H9 (cell line): Measurements from ENCODE around the gene JAG1. TPM values are rescaled to one million over a fixed set of nuclear protein-coding genes. Genes with fewer than 3 reads are reported as not detected.

ENCODE experiments used
- DNase-seq: peaks from one replicate; pipeline ENCODE4 v3.0.0-alpha.2; 2017
- H2AFZ ChIP-seq: one replicate; pipeline ENCODE4 v1.6.1; 2013; ENCODE audit warnings: mild to moderate bottlenecking, low read length, control low read depth, moderate library complexity
- H2AK5ac ChIP-seq: 2 replicates; pipeline ENCODE4 v1.6.1; 2013; ENCODE audit warnings: low read length, control low read depth, mixed read lengths; ENCODE audit not compliant: insufficient read length
- H2BK120ac ChIP-seq: one replicate; pipeline ENCODE4 v1.6.1; 2013; ENCODE audit warnings: low read depth, mild to moderate bottlenecking, low read length, control low read depth, inconsistent platforms; ENCODE audit not compliant: poor library complexity, severe bottlenecking
- H2BK12ac ChIP-seq: 2 replicates; pipeline ENCODE4 v1.6.1; 2013; ENCODE audit warnings: low read length, control low read depth, mixed read lengths, low read depth; ENCODE audit not compliant: insufficient read length
- H2BK15ac ChIP-seq: 2 replicates; pipeline ENCODE4 v1.6.1; 2013; ENCODE audit warnings: low read depth, low read length, control low read depth
- H2BK20ac ChIP-seq: one replicate; pipeline ENCODE4 v1.6.1; 2013; ENCODE audit warnings: low read depth, mild to moderate bottlenecking, low read length, control low read depth, inconsistent platforms; ENCODE audit not compliant: poor library complexity, severe bottlenecking
- H2BK5ac ChIP-seq: 2 replicates; pipeline ENCODE4 v1.6.1; 2013; ENCODE audit warnings: low read length, control low read depth, mixed read lengths; ENCODE audit not compliant: insufficient read length
- H3K14ac ChIP-seq: 2 replicates; pipeline ENCODE4 v1.6.1; 2013; ENCODE audit warnings: low read length, control low read depth; ENCODE audit not compliant: insufficient read depth
- H3K18ac ChIP-seq: 2 replicates; pipeline ENCODE4 v1.6.1; 2013; ENCODE audit warnings: low read depth, mild to moderate bottlenecking, mixed read lengths, low read length, control low read depth; ENCODE audit not compliant: insufficient read length
- H3K23ac ChIP-seq: 2 replicates; pipeline ENCODE4 v1.6.1; 2013; ENCODE audit warnings: low read length, control low read depth, mixed read lengths, low read depth; ENCODE audit not compliant: insufficient read length
- H3K23me2 ChIP-seq: 2 replicates; pipeline ENCODE4 v1.6.1; 2013; ENCODE audit warnings: low read depth, mild to moderate bottlenecking, mixed read lengths, low read length, control low read depth; ENCODE audit not compliant: insufficient read length, poor library complexity, severe bottlenecking
- H3K27ac ChIP-seq: 2 replicates; pipeline ENCODE4 v1.5.1; 2013; ENCODE audit warnings: low read length, control low read depth, mixed read lengths, low read depth; ENCODE audit not compliant: insufficient read length
- H3K27me3 ChIP-seq: 2 replicates; pipeline ENCODE4 v1.6.1; 2013; ENCODE audit warnings: low read length, control low read depth, inconsistent platforms; ENCODE audit not compliant: insufficient read depth
- H3K4ac ChIP-seq: 2 replicates; pipeline ENCODE4 v1.6.1; 2013; ENCODE audit warnings: low read depth, mild to moderate bottlenecking, control low read depth, inconsistent platforms, low read length, moderate library complexity
- H3K4me1 ChIP-seq: 2 replicates; pipeline ENCODE4 v1.6.1; 2013; ENCODE audit warnings: low read length, control low read depth, inconsistent platforms; ENCODE audit not compliant: insufficient read depth
- H3K4me2 ChIP-seq: 2 replicates; pipeline ENCODE4 v1.6.1; 2013; ENCODE audit warnings: low read length, control low read depth, mixed read lengths; ENCODE audit not compliant: insufficient read length, insufficient read depth
- H3K56ac ChIP-seq: 2 replicates; pipeline ENCODE4 v1.6.1; 2013; ENCODE audit warnings: low read depth, mild to moderate bottlenecking, mixed read lengths, low read length, control low read depth; ENCODE audit not compliant: insufficient read length
- H3K79me1 ChIP-seq: 2 replicates; pipeline ENCODE4 v1.6.1; 2013; ENCODE audit warnings: low read depth, mild to moderate bottlenecking, moderate library complexity, low read length, control low read depth, inconsistent platforms; ENCODE audit not compliant: insufficient read depth, poor library complexity, severe bottlenecking
- H3K79me2 ChIP-seq: 2 replicates; pipeline ENCODE4 v1.6.1; 2013; ENCODE audit warnings: low read length, control low read depth, inconsistent platforms; ENCODE audit not compliant: insufficient read depth
- H3K9ac ChIP-seq: 2 replicates; pipeline ENCODE4 v1.6.1; 2013; ENCODE audit warnings: low read length, control low read depth, mixed read lengths; ENCODE audit not compliant: insufficient read length; ENCODE audit errors: extremely low read depth
- H3K9me3 ChIP-seq: one replicate; pipeline ENCODE4 v1.6.1; 2013; ENCODE audit warnings: low read depth, low read length, inconsistent platforms; ENCODE audit not compliant: control insufficient read depth
- H3T11ph ChIP-seq: one replicate; pipeline ENCODE4 v1.6.1; 2013; ENCODE audit warnings: mild to moderate bottlenecking, low read length, control low read depth, inconsistent platforms
- H4K20me1 ChIP-seq: one replicate; pipeline ENCODE4 v1.6.1; 2013; ENCODE audit not compliant: control insufficient read depth, insufficient read length, insufficient read depth
- H4K5ac ChIP-seq: 2 replicates; pipeline ENCODE4 v1.6.1; 2013; ENCODE audit warnings: low read depth, mild to moderate bottlenecking, mixed read lengths, low read length, control low read depth; ENCODE audit not compliant: insufficient read length
- H4K8ac ChIP-seq: replicated peaks from 2 replicates; pipeline ENCODE4 v1.6.1; 2013; ENCODE audit warnings: low read length, control low read depth, mixed read lengths, low read depth; ENCODE audit not compliant: insufficient read length
- H4K91ac ChIP-seq: 2 replicates; pipeline ENCODE4 v1.6.1; 2013; ENCODE audit warnings: low read depth, mild to moderate bottlenecking, moderate library complexity, mixed read lengths, low read length, control low read depth; ENCODE audit not compliant: insufficient read length
- H3K27ac Mint-ChIP-seq, 3 experiments: 2 replicates in 2 of 3; 3 replicates in 1 of 3; pipeline ENCODE4 v1.8.0; 2020 to 2021; ENCODE audit warnings: mixed read lengths in 3 of 3, mild to moderate bottlenecking in 1 of 3, moderate library complexity in 1 of 3
- H3K27me3 Mint-ChIP-seq: 2 replicates; pipeline ENCODE4 v1.8.0; 2021; ENCODE audit warnings: low read depth, mild to moderate bottlenecking, moderate library complexity, mixed read lengths
- H3K36me3 Mint-ChIP-seq, 3 experiments: 2 replicates in 2 of 3; 3 replicates in 1 of 3; pipeline ENCODE4 v1.8.0; 2020 to 2021; ENCODE audit warnings: low read depth in 3 of 3, mixed read lengths in 3 of 3; ENCODE audit not compliant: insufficient read depth in 1 of 3
- H3K4me1 Mint-ChIP-seq, 2 experiments: 2 replicates each; pipeline ENCODE4 v1.8.0; 2020; ENCODE audit warnings: mixed read lengths in 2 of 2
- H3K4me3 Mint-ChIP-seq, 2 experiments: 2 replicates in 1 of 2; 3 replicates in 1 of 2; pipeline ENCODE4 v1.8.0; 2020 to 2021; ENCODE audit warnings: mild to moderate bottlenecking in 2 of 2, mixed read lengths in 2 of 2, moderate library complexity in 1 of 2
- H3K9me3 Mint-ChIP-seq, 2 experiments: 2 replicates in 1 of 2; 3 replicates in 1 of 2; pipeline ENCODE4 v1.8.0; 2020; ENCODE audit warnings: mild to moderate bottlenecking in 2 of 2, mixed read lengths in 2 of 2, moderate library complexity in 1 of 2
- WGBS: extraction: QIAGEN DNeasy Blood & Tissue Kit; methylation state at CpG from one replicate; pipeline ENCODE4 v1.1.7; 2013; ENCODE audit warnings: missing lambda C conversion rate, low lambda C conversion rate, mixed read lengths; ENCODE audit not compliant: insufficient read length; ENCODE audit errors: extremely low coverage; 5-methylcytosine and 5-hydroxymethylcytosine counted together
- total RNA-seq: library from RNA; stranded (reverse); gene quantifications from 2 replicates; pipeline ENCODE4 v1.2.1, GENCODE V29; 2021
- TF ChIP-seq, protein P1 (sequence below): fragments of 200-600 bp; sonication (generic); conservative IDR thresholded peaks from 3 replicates; pipeline ENCODE4 v1.8.0; 2021; ENCODE audit warnings: antibody characterized with exemption, mild to moderate bottlenecking

The JAG1 gene
- total RNA-seq, 1 experiment from 2014 or later, result 58.1 TPM

DNA sequence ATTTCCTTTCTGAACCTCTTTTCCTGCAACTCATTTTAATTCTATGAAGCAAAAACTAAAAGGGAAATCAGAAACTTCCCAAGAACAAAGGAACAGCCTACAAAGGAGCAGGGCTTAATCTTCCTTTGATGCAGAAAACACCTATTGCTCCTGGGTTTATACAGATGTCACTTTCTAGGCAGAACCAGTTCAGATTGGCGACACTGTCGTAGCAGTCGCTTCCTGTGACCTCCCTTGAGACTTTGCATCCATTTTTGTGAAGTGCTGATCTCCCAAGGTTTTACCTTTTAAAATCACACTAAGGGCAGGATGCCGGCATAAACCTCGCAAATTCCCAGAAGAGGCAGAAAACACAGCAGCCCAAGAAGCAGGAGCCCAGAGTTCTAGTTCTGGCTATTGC lies 40.1 kb downstream of the JAG1 start:
- Mint-ChIP-seq H3K4me3 (no peak overlapping the region), H3K9me3 (no peaks in the 10 kb centered on the region), H3K36me3 (peaks cover 6 to 19% (median 7%) of the 10 kb centered on the region in 3 experiments), H3K27ac (no peak overlapping the region), H3K27me3 (peaks cover 6% of the 10 kb centered on the region), H3K4me1 (peaks cover 90 to 92% of the 10 kb centered on the region in 2 experiments)
- Histone ChIP-seq H4K8ac (no peak overlapping the region), H3K4ac (no peak overlapping the region), H3K79me2 (no peaks in the 10 kb centered on the region), H3K27ac (no peak overlapping the region), H4K91ac (no peak overlapping the region), H3K56ac (no peak overlapping the region), H2BK20ac (no peak overlapping the region), H3K9me3 (no peaks in the 10 kb centered on the region), H3K79me1 (no peaks in the 10 kb centered on the region), H3K4me1 (peaks cover 16% of the 10 kb centered on the region; the same call in 1 of the 2 replicates), H2BK5ac (no peak overlapping the region), H3T11ph (no peak overlapping the region), H3K27me3 (no peaks in the 10 kb centered on the region), H3K23me2 (no peaks in the 10 kb centered on the region), H3K14ac (no peak overlapping the region), H2BK15ac (no peak overlapping the region), H2BK120ac (no peak overlapping the region), H3K9ac (no peak overlapping the region), H3K23ac (no peak overlapping the region), H3K4me2 (no peak overlapping the region), H4K5ac (no peak overlapping the region), H4K20me1 (no peaks in the 10 kb centered on the region), H2BK12ac (no peak overlapping the region), H2AK5ac (no peak overlapping the region), H2AFZ (no peak overlapping the region), H3K18ac (no peak overlapping the region)
- DNase-seq, result no peak
- TF ChIP-seq, protein P1, sequence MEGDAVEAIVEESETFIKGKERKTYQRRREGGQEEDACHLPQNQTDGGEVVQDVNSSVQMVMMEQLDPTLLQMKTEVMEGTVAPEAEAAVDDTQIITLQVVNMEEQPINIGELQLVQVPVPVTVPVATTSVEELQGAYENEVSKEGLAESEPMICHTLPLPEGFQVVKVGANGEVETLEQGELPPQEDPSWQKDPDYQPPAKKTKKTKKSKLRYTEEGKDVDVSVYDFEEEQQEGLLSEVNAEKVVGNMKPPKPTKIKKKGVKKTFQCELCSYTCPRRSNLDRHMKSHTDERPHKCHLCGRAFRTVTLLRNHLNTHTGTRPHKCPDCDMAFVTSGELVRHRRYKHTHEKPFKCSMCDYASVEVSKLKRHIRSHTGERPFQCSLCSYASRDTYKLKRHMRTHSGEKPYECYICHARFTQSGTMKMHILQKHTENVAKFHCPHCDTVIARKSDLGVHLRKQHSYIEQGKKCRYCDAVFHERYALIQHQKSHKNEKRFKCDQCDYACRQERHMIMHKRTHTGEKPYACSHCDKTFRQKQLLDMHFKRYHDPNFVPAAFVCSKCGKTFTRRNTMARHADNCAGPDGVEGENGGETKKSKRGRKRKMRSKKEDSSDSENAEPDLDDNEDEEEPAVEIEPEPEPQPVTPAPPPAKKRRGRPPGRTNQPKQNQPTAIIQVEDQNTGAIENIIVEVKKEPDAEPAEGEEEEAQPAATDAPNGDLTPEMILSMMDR, result no peak
- no CpG with 5 or more reads among the region's 5 CpGs for WGBS
